PC-3 (cell line): ENCODE measurements around the gene HS2ST1.

Experiments
- CTCF ChIP-seq: fragments of 300-600 bp; sonication (generic); conservative IDR thresholded peaks from 2 replicates; pipeline ENCODE4 v1.5.1; 2017; ENCODE audit warnings: antibody characterized with exemption, low read depth, mild to moderate bottlenecking, low read length
- EZH2 ChIP-seq: fragments of 300-600 bp; sonication (generic); IDR thresholded peaks from one replicate; pipeline ENCODE4 v1.6.1; 2017; ENCODE audit warnings: antibody characterized with exemption, mild to moderate bottlenecking, low read length; ENCODE audit not compliant: unreplicated experiment
- EZH2phosphoT487 ChIP-seq: fragments of 300-600 bp; sonication (generic); IDR thresholded peaks from 2 replicates; pipeline ENCODE4 v1.6.1; 2018; ENCODE audit warnings: mild to moderate bottlenecking, antibody characterized with exemption, low read length, borderline replicate concordance

- TF ChIP-seq CTCF (no peak), EZH2 (no peak), EZH2phosphoT487 (no peak)
Measured at GRCh38 chr1:86950712-86951419, 36.4 kb downstream of the HS2ST1 start.
